Right lobe of liver (tissue), 4 donors: ENCODE data around the gene LILRA5.

ENCODE experiments used
- CTCF ChIP-seq, 4 donors: fragments of 200-600 bp in 3 of 4; fragments of 450-650 bp in 1 of 4; IDR thresholded peaks; one replicate each; pipeline versions ENCODE4 v1.5.1 to v1.8.0; 2016 to 2022; ENCODE audit warnings: antibody characterized with exemption in 4 of 4, mild to moderate bottlenecking in 2 of 4
- POLR2A ChIP-seq: fragments of 450-650 bp; IDR thresholded peaks from one replicate; pipeline ENCODE4 v1.6.1; 2017; ENCODE audit warnings: antibody characterized with exemption, mild to moderate bottlenecking
- donor health status: DM: no; HTN: no; CAD: no.
- donor health status: DM: no; HTN: no; CAD: no.
- donor health status: DM: no; HTN: yes; CAD: no.

- TF ChIP-seq CTCF (IDR thresholded peaks at IDR 0.05) (no peak), POLR2A (no peak)
Measured at GRCh38 chr19:54317108-54317964, 4.4 kb upstream of the LILRA5 start.
